Osteocyte (in vitro differentiated cells): ENCODE measurements around the gene ITGBL1. TPM values are rescaled to one million over a fixed set of nuclear protein-coding genes. Genes with fewer than 3 reads are reported as not detected.

Experiments
- DNase-seq: peaks from one replicate; pipeline ENCODE4 v3.0.0; 2021; ENCODE audit warnings: mixed read lengths; ENCODE audit not compliant: unreplicated experiment; ENCODE audit errors: extremely low spot score
- H3K27ac Mint-ChIP-seq: one replicate; pipeline ENCODE4 v1.8.0; 2021; ENCODE audit warnings: mild to moderate bottlenecking, mixed read lengths; ENCODE audit not compliant: unreplicated experiment
- H3K27me3 Mint-ChIP-seq: one replicate; pipeline ENCODE4 v1.8.0; 2021; ENCODE audit warnings: mixed read lengths; ENCODE audit not compliant: unreplicated experiment
- H3K36me3 Mint-ChIP-seq: one replicate; pipeline ENCODE4 v1.8.0; 2021; ENCODE audit warnings: mixed read lengths; ENCODE audit not compliant: unreplicated experiment
- H3K4me1 Mint-ChIP-seq: one replicate; pipeline ENCODE4 v1.8.0; 2021; ENCODE audit warnings: mixed read lengths; ENCODE audit not compliant: unreplicated experiment
- H3K4me3 Mint-ChIP-seq: one replicate; pipeline ENCODE4 v1.8.0; 2021; ENCODE audit warnings: mild to moderate bottlenecking, moderate library complexity, mixed read lengths; ENCODE audit not compliant: unreplicated experiment
- H3K9me3 Mint-ChIP-seq: one replicate; pipeline ENCODE4 v1.8.0; 2021; ENCODE audit warnings: mixed read lengths; ENCODE audit not compliant: unreplicated experiment
- CTCF ChIP-seq: fragments of 200-600 bp; sonication (generic); IDR thresholded peaks from 2 replicates; pipeline ENCODE4 v1.5.0; 2021; ENCODE audit warnings: antibody characterized with exemption, mild to moderate bottlenecking, moderate library complexity
- total RNA-seq: library from RNA; stranded (reverse); gene quantifications from 2 replicates; pipeline ENCODE4 v1.2.1, GENCODE V29; 2021

The ITGBL1 gene
- total RNA-seq, 1 donor from 2014 or later: 1,450 TPM

- Mint-ChIP-seq H3K4me1 (peaks cover 66% of the 10 kb centered on the region), H3K36me3 (peaks cover 41% of the 10 kb centered on the region), H3K27me3 (no peaks in the 10 kb centered on the region), H3K27ac (peak overlapping the region; percentile 94), H3K4me3 (peak overlapping the region; percentile 69), H3K9me3 (no peaks in the 10 kb centered on the region)
- no peak for DNase-seq
- TF ChIP-seq CTCF: no peak
Observed at GRCh38 chr13:101627556-101627943, 175.1 kb downstream of the ITGBL1 start.

- H3K4me3 Mint-ChIP-seq: no peak overlapping the region
- H3K9me3 Mint-ChIP-seq: no peaks in the 10 kb centered on the region
- H3K27ac Mint-ChIP-seq: peak overlapping the region; percentile 54
- peaks cover 45% of the 10 kb centered on the region for H3K36me3 Mint-ChIP-seq
- peaks cover 65% of the 10 kb centered on the region for H3K4me1 Mint-ChIP-seq
- no peak for TF ChIP-seq CTCF
- DNase-seq: no peak
- H3K27me3 Mint-ChIP-seq: no peaks in the 10 kb centered on the region
Observed at GRCh38 chr13:101628900-101629299, 176.4 kb downstream of the ITGBL1 start.

GRCh38 chr13:101631395-101631794 is 178.9 kb downstream of the ITGBL1 start:
- TF ChIP-seq CTCF: no peak
- DNase-seq: no peak
- Mint-ChIP-seq H3K27me3 (no peaks in the 10 kb centered on the region), H3K27ac (no peak overlapping the region), H3K9me3 (no peaks in the 10 kb centered on the region), H3K4me3 (no peak overlapping the region), H3K4me1 (peaks cover 58% of the 10 kb centered on the region), H3K36me3 (peaks cover 45% of the 10 kb centered on the region)

GRCh38 chr13:101634142-101634541 is 181.7 kb downstream of the ITGBL1 start:
- no peak for TF ChIP-seq CTCF
- H3K4me1 Mint-ChIP-seq: peaks cover 36% of the 10 kb centered on the region

GRCh38 chr13:101639711-101640110 is 187.2 kb downstream of the ITGBL1 start:
- Mint-ChIP-seq H3K36me3 (peaks cover 29% of the 10 kb centered on the region), H3K27me3 (no peaks in the 10 kb centered on the region), H3K4me3 (no peak overlapping the region), H3K4me1 (peaks cover 31% of the 10 kb centered on the region), H3K9me3 (no peaks in the 10 kb centered on the region), H3K27ac (peak overlapping the region; percentile 87)
- DNase-seq: no peak
- TF ChIP-seq CTCF: no peak

More at GRCh38 chr13:101634142-101634541, 181.7 kb downstream of the ITGBL1 start:
- Mint-ChIP-seq H3K27ac (no peak overlapping the region), H3K4me3 (no peak overlapping the region), H3K36me3 (peaks cover 47% of the 10 kb centered on the region), H3K9me3 (no peaks in the 10 kb centered on the region), H3K27me3 (no peaks in the 10 kb centered on the region)
- DNase-seq: no peak
